Neural crest cell (in vitro differentiated cells): ENCODE measurements around the gene PRM2. TPM values are rescaled to one million over a fixed set of nuclear protein-coding genes. Genes with fewer than 3 reads are reported as not detected.

Source experiments
- DNase-seq: peaks from one replicate; pipeline ENCODE4 v3.0.0; 2021; ENCODE audit warnings: low read depth, mixed read lengths, low spot score
- H3K27ac Mint-ChIP-seq: one replicate; pipeline ENCODE4 v1.8.0; 2021; ENCODE audit warnings: mild to moderate bottlenecking, mixed read lengths; ENCODE audit not compliant: unreplicated experiment
- H3K27me3 Mint-ChIP-seq: 2 replicates; pipeline ENCODE4 v1.8.0; 2021; ENCODE audit warnings: low read depth, mild to moderate bottlenecking, mixed read lengths
- H3K36me3 Mint-ChIP-seq: 2 replicates; pipeline ENCODE4 v1.8.0; 2021; ENCODE audit warnings: low read depth, mild to moderate bottlenecking, mixed read lengths
- H3K4me1 Mint-ChIP-seq: 2 replicates; pipeline ENCODE4 v1.8.0; 2021; ENCODE audit warnings: mixed read lengths
- H3K4me3 Mint-ChIP-seq: one replicate; pipeline ENCODE4 v1.8.0; 2021; ENCODE audit warnings: mild to moderate bottlenecking, mixed read lengths
- H3K9me3 Mint-ChIP-seq: 2 replicates; pipeline ENCODE4 v1.8.0; 2021; ENCODE audit warnings: mixed read lengths
- total RNA-seq: library from RNA; stranded (reverse); gene quantifications from 2 replicates; pipeline ENCODE4 v1.2.1, GENCODE V29; 2021
- TF ChIP-seq, protein P1 (sequence below): fragments of 200-600 bp; sonication (generic); conservative IDR thresholded peaks from 2 replicates; pipeline ENCODE4 v1.5.0; 2021; ENCODE audit warnings: antibody characterized with exemption, mild to moderate bottlenecking

The PRM2 gene
- total RNA-seq, 1 donor from 2014 or later, result not detected

DNA sequence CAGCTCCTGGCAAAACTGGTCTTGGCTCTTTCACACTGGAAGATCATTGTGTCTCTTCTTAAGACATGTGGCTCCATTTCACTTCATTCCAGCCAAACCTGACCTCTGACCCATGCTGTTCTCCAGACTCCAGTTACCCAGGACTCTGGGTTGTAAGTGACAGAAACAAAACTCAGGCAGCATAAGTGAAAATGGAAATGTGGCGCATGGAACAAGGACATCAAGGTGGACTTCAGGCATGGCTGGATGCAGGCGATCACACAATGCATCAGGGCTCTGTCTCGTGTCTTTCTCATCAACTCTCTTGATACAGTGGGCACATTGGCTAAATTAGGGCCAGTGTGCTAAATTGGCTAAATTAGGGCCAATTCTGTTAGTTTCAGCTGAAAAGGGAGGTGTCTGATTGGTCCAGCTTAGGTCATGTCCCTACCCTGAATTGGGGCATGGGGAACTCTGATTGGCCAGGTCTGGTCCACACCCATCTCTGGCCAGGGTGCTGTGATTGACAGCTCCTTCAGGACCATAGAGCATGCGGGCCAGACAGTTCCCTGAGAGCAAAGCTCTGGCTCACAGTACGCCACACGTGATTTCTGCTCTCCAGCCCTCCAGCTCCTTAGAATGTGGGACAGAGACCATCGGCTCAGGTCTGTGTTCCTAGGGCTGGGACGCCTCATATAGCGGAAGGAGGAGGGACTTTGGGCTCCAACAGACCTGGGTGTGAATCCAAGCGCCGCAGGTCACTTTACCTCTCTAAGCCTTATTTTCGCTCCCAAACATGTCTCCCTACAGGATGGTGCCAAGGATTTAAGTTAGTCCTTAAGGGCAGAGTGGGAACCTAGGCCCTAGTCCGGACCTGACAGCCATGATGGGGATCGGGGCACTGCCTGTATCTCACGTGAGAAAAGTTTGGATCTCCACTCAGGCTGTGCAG, 37.7 kb downstream of the PRM2 start:
- TF ChIP-seq, protein P1, sequence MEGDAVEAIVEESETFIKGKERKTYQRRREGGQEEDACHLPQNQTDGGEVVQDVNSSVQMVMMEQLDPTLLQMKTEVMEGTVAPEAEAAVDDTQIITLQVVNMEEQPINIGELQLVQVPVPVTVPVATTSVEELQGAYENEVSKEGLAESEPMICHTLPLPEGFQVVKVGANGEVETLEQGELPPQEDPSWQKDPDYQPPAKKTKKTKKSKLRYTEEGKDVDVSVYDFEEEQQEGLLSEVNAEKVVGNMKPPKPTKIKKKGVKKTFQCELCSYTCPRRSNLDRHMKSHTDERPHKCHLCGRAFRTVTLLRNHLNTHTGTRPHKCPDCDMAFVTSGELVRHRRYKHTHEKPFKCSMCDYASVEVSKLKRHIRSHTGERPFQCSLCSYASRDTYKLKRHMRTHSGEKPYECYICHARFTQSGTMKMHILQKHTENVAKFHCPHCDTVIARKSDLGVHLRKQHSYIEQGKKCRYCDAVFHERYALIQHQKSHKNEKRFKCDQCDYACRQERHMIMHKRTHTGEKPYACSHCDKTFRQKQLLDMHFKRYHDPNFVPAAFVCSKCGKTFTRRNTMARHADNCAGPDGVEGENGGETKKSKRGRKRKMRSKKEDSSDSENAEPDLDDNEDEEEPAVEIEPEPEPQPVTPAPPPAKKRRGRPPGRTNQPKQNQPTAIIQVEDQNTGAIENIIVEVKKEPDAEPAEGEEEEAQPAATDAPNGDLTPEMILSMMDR, result no peak
- Mint-ChIP-seq H3K27ac (no peak overlapping the region), H3K27me3 (no peaks in the 10 kb centered on the region), H3K9me3 (no peaks in the 10 kb centered on the region), H3K4me3 (no peak overlapping the region), H3K36me3 (no peaks in the 10 kb centered on the region), H3K4me1 (no peaks in the 10 kb centered on the region)
- no peak for DNase-seq

DNA sequence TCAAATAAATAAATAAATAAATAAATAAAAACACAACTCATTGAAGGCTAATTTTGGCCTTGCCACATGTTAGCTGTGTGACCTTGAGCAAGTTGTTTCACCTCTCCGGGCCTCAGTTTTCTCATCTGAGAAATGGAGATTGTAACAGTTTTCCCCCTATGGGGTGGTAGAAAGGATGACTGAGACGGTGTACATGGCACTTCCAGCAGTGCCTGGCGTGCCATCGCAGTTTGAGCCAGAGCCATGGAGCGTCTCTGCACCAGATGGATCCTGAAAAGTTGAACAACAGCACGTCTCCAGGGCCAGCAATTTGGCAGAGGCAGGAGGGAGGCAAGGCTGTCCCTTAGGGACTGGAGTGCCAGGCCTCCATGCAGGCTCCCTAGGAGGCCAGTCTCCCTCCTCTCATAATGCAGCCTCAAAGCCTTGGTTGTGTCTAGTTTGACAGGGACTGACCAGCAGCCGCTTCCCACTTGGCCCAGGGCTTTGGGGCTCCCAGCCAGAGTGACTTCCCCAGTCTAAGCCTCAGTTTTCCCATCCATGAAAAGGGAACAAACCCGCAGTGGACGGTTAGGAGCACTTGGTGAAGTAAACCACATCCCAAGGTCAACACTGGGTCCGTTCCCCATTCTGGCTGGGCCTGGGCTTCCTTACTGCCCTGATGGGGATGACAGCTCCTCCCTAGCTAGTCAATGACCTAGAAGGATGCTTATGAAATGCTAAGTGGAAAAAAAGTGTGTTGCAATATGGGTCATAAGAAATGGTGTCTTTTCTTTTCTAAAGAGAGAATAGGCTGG, 39.6 kb downstream of the PRM2 start:
- H3K27me3 Mint-ChIP-seq, result no peaks in the 10 kb centered on the region

DNA sequence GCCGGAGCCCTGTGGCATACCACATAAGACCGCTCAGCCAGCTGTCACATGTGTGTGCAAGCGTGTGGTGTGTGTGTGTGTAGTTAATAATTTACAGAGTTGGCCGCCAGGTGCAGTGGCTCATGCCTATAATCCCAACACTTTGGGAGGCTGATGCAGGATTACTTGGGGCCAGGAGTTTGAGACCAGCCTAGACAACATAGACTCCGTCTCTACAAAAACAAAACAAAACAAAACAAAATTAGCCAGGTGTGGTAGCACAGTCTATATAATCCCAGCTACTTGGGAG, 40.6 kb downstream of the PRM2 start:
- no peaks in the 10 kb centered on the region for H3K27me3 Mint-ChIP-seq
- no peaks in the 10 kb centered on the region for H3K36me3 Mint-ChIP-seq
- H3K4me1 Mint-ChIP-seq, result no peaks in the 10 kb centered on the region
- no peak for DNase-seq
- H3K27ac Mint-ChIP-seq, result peak overlapping the region; percentile 84
- TF ChIP-seq, protein P1, result no peak
- H3K4me3 Mint-ChIP-seq, result no peak overlapping the region
- no peaks in the 10 kb centered on the region for H3K9me3 Mint-ChIP-seq

More for the DNA sequence above, 39.6 kb downstream of the PRM2 start:
- TF ChIP-seq, protein P1, result no peak
- no peak overlapping the region for H3K4me3 Mint-ChIP-seq
- no peaks in the 10 kb centered on the region for H3K9me3 Mint-ChIP-seq
- no peaks in the 10 kb centered on the region for H3K4me1 Mint-ChIP-seq
- H3K27ac Mint-ChIP-seq, result no peak overlapping the region
- DNase-seq, result no peak
- H3K36me3 Mint-ChIP-seq, result no peaks in the 10 kb centered on the region

DNA sequence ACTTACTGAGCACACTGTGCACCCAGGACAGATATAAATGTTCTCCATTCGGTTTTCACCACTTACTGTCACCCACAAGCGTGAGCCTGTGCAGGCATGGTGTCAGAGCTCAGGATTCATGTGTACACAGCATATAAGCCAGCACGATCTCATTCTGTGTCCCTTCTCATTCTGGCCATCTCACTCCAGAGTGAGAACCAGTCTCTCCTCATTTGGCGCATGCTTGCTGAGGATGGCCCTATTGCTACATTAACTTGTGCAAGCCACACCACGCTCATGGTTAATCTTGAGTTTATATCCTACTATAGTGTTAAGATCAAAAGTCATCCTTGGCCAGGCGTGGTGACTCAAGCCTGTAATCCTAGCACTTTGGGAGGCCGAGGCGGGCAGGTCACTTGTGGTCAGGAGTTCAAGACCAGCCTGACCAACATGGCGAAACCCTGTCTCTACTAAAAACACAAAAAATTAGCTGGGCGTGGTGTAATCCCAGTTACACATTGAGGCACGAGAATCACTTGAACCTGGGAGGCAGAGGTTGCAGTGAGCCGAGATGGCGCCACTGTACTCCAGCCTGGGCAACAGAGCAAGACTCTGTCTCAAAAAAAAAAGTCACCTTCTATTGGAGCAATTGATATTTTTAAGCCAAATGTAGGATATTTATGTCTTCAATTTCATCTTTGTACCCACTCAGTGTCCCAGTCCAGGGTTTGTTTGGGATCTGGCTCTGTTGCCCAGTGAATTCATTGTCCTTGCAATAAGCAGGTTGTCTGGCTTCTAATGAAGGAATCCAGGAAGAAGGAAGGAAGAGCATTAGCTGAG, 41.2 kb downstream of the PRM2 start:
- H3K36me3 Mint-ChIP-seq, result no peaks in the 10 kb centered on the region
- peak overlapping the region; percentile 84 for H3K27ac Mint-ChIP-seq
- H3K4me1 Mint-ChIP-seq, result no peaks in the 10 kb centered on the region
- H3K27me3 Mint-ChIP-seq, result no peaks in the 10 kb centered on the region
- TF ChIP-seq, protein P1, result no peak
- DNase-seq, result no peak
- H3K9me3 Mint-ChIP-seq, result no peaks in the 10 kb centered on the region
- H3K4me3 Mint-ChIP-seq, result no peak overlapping the region

DNA sequence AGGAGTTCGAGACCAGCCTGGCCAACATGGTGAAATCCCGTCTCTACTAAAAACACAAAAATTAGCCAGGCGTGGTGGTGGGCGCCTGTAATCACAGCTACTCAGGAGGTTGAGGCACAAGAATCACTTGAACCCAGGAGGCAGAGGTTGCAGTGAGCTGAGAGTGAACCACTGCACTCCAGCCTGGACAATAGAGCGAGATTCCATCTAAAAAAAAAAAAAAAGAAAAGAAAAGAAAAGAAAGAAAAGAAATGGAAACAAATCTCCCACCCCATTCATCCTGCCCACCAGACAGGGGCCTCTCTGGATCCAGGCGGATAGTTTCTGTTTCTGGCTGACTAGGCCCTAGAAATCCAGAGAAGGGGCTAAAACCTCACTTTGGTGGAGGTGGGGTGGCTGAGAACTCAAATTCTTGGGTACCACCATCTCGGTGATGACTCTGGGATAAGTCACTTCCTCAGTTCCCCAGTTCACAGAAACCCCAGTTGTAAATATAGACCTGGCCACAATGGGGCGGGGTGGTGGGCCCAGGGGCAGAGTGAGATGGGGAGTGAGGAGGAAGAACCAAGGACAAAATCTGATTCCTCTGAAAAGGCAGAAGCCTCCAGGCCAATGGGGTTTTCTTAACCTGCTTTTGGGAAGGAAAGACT, 42.4 kb downstream of the PRM2 start:
- Mint-ChIP-seq H3K4me3 (no peak overlapping the region), H3K36me3 (no peaks in the 10 kb centered on the region), H3K27me3 (no peaks in the 10 kb centered on the region), H3K9me3 (no peaks in the 10 kb centered on the region), H3K4me1 (no peaks in the 10 kb centered on the region), H3K27ac (no peak overlapping the region)
- TF ChIP-seq, protein P1, result no peak
- DNase-seq, result no peak
